Measurements from ENCODE around the gene NCKAP5.

Gene NCKAP5

DNA sequence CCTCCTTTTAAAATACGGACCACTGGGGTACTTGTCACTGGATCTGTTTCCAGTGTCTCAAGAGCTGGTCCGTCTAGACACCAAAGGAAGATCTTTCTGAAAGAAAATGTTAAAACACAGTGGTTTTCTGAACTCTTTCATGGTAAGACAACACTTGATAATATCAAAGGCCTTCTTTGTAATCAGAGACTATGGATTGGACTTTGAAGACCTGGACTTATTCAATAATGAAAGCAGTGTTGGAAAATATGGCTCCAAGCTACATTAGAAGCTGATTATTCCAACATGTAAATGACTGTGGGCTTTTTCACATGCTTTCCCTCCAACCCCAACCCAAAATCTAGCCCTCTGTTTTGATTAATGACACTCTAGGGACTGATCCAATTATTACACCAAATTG lies 568.8 kb downstream of the NCKAP5 start:
- no peak for DNase-seq (ENCODE audit: low read depth)

DNA sequence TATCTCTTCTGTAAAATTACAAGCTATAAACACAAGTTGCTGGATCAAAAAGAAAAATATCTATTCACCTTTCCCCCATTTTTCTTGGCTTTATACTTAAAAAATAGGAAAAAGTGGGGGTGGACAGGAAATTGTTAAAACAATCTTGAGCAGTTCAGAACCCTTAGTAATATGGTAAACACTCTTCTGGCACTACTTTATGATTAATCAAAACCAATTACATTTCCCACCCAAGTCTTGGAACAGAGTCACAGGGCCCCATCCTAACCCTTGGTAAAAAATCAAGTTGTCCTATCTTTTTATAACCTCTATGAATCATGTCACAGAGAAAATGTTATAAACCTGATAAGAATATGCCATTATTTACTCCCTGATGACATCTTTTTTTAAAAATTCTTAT lies 570.0 kb downstream of the NCKAP5 start:
- no peak for DNase-seq (ENCODE audit: low read depth)

DNA sequence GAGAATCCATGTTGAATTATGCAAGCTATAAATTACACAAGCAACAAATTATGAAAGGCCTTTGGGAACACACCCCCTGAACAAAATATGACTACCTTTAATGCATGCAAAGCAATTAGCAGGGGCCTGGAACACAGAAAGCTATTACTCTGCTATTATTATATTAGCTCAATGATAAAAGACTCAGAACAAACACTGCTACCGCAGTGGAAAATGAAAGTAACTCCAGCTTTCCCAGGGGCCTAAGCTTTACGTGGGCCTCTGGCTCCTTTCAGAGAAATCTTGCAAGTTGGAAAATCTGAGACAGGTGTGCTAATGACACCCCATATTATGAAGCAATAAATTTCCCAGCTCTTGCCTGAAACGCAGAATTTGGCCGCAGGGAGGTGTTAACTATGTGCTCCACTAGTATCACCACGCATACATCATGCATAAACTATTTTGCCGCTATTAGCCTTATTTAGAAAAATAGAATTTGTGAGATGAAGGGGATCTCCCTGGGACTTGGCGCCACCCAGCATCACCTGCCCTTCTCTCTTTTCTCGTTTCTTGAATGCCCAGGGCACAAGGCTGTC lies 576.7 kb downstream of the NCKAP5 start:
- DNase-seq (ENCODE audit: low read depth) = no peak

DNA sequence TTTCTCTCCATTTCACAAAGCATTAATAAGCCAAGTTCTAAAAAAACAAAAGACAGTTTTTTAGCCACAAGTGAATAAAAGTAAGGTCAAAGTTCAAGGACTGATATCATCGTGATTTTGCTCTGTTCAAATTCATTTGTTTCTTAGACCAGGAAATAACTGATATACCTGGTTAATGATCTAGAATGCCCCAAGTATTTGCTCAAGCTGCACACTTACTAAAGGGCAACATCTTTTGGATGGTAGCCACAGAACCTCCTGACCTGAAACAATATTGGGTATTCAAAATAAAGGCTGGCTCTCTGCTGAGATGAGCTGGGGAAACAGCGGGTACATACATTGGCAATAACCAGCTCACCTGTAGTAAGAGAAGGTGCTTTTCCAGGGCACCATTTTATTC lies 583.5 kb downstream of the NCKAP5 start:
- DNase-seq (ENCODE audit: low read depth) = no peak

DNA sequence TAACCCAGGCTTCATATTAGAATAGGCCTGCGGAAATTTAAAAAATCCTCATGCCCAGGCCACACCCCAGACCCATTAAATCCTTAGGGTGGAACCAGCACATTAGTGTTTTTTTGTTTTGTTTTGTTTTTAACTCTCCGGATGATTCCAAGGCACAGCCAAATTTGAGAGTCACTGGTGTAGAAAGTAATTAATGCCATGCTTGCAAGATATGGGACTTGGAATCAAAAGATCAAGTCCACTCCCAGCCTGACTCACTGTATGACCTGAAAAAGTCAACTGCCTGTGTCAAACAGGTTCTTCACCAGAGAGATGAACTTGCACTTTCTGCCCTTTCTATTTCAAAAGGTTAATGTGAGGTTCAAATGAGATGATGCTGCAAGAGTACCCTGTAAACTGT lies 588.0 kb downstream of the NCKAP5 start:
- DNase-seq (ENCODE audit: low read depth) = no peak

DNA sequence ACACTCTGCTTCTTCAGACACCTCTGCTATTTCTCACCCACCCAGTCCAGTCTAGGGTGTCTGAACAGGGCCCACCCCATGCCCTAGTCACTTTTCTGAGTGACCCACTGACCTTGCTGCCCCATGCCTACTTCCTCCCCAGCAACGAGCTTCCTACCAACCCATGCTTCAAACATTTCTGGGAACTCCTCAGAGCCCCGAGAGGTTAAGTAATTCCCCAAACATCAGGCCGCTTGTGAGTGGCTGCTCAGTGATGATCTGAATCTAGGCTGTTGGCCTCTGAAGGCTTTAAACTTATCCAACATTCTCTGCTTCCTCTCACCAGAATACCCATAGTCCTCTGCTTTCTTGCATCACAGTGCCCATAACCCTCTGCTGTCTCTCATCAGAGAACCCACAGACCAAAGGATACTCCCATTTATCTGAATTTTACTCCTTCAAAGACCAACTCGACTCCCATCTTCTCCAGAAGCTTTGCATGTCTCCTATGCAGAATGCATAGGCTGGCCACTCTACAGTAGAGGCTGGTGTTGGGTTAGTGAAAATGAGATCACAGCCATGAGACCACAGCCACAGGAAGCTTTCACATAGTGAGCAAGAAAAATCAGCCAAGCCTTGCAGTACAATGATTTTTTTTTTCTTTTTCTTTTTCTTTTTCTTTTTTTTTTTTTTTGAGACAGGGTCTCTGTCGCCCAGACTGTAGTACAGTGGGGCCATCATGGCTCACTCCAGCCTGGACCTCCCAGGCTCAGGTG lies 588.7 kb downstream of the NCKAP5 start:
- DNase-seq (ENCODE audit: low read depth) = no peak

DNA sequence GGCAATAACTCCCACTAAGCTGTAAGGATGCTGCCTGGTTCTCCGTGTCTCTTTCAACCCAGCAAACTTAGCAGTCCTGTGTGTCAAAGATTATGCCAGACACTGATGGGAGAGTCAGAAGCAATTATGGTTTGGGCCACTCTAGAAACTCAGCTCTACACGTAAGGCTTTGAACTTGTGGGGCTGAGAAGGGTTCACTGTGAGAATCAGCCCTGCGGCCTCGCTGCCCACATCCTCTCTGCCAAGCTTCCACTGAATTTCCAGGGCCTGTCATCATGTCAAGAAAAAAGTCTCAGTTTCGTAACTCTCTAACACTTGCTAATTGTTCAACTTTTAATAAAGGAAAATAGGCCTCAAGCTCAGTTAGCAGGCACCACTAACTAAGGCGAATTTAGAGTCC lies 589.4 kb downstream of the NCKAP5 start:
- DNase-seq (ENCODE audit: low read depth) = no peak

DNA sequence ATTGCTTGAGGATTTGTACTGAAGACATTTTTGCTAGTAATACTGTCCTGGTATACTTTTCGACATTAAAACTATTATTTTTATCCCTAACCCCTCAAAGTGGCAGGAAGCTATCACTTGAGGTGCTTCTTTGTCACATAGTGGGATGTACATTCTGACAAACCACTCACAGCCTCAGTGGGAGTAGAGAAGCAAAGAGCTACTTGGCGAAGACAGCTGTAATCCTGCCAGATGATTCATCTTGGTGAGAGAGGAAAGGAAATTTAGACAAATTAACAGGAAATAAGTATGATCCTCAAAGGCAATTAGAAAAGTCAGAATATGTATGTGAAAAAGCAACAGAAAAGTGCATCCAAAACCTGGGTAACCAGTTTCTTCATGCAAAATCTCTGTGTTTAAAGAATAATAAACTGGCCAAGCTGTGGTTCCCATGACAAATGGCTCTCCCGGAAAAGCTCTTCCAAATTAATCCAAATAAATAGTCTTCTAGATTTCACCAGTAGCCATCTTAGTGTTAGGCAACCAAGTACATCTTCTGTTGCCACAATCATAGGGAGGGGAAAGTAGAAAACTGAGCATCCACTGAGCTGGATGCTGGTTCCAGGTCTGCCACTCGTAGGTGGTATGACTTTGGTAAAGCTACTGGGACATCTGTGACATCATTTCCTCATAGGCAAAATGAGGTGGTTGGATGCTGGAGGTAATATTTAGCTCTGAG lies 590.3 kb downstream of the NCKAP5 start:
- DNase-seq (ENCODE audit: low read depth) = peak; percentile 72

DNA sequence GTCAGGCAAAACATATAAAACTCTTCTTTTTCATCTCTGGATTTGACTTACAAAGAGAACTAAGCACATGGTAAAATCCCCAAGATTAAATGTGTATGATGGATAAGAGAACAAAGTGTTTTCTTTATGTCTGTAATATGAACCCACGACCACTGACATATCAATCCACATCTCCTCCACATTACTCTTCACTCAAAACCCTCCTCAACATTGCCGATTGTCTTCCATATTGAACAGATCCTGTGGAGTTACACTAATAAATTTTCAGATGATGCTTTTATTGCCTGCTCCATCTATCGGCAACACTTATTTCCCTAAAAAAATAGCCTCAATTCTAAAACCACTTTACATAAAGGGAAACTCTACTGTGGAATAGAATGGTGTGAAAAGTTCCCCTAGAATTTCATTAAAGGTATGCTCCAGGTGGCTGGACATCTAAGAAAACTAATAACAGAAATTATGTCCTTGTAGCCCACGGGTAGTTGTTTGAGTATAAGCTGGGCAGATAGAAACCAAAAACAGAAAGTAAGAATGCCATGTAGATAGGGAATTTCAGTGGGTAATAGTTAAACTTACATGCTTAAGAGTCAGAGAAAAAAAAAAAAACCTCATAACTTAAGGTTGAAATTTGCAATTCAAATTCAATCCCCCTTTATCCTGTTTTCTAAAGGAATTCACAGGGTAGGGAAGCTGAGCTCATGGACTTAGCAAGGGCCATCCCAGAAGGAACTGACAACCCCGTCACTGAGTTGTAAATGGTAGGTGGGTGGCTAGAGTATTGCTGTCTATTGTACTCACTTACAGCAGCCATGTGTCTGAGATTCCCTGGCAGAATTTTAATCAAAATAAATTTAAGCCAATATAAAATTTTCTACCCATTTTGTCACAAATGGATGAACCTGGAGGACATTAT lies 592.8 kb downstream of the NCKAP5 start:
- no peak for DNase-seq (ENCODE audit: low read depth)

DNA sequence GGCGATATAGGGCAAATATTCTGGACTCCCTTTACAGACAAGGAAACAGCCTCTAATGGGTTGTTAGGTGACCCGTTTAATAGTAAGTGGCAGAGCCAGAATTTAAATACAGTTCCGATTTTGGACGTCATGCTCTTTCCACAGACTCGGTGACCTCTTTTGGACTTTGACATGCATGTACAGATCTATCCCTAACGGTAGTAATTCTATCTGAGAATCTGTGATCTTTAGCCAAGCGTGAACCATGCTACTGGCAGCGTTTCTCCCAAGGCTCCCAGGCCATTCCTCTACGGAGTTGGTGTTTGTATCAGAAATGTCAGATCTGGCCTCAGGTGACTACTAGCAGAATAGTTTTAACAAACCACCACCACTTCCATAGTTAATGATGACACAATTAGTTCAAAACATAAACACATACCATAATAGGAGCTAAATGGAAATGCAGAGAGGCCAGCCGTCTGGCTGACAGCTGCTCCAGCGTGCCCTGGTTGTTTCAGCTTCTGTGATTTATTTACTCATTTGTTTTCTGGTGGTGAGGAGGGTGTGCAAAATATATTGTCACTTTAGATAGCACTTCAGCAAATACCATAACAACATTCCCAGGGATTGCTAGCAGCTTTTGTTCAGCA lies 593.7 kb downstream of the NCKAP5 start:
- peak; percentile 55 for DNase-seq (ENCODE audit: low read depth)

DNA sequence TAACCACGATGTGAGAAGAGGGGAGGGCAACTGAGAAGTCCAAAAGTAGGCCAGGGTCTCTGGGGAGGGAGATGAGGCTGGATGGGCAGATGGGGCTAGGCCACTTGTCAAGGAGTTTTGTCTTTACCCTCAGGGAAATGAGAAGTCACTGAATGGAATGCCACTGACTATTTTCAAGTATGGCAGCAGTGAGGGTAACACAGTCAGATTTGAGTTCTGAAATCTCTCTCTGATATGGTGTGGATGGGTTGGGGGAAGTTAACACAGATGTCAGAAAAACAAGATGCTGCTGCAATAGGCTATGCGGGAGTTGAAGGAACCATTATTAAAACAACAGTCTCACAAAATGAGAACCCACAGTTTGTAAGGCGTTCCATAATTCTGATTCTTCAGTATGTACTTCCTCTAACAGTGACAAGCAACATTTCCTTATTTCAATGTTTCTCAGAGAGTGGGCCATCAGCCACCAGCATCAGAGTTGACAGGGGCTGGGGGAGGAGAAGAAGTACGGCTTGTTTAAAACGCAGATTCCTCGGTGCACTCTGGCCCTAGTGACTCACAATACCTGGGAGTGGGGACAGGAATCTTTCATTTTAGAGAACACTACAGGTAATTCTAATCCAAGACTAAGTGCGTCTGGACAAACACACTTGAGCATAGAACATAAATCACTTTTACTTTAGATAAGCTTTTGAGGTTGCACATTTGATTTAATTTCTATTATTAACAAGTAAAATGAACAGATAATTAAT lies 596.8 kb downstream of the NCKAP5 start:
- DNase-seq (ENCODE audit: low read depth) = no peak

DNA sequence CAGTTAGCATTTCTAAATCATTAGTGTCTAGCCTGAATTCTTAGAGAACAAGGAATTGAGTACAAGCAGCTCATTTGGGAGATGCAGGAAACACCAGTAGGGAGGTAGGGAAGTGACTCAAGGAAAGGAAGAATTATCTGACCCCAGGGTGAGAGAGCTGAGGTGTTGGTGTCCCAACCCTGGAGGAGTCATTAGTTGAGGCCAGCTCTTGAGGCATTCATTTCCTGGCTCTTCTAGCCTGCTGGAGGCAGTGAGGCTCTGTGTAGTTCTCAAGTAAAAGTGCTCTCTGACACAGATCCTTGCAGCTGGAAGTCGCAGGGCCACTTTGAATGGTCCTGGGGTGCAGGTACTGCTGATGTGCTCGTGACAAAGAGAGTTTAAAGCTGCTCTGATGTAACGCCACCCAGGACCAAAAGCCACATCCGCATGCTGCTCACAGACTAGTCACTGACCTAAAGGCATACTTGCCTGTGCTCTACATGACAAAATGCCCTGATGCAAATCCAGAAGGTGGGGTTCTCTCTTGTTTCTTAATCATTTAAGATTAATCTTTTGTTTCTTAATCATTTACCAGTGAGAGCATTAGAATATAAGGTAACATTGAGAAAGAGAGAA lies 598.8 kb downstream of the NCKAP5 start:
- peak; percentile 35 for DNase-seq (ENCODE audit: low read depth)

DNA sequence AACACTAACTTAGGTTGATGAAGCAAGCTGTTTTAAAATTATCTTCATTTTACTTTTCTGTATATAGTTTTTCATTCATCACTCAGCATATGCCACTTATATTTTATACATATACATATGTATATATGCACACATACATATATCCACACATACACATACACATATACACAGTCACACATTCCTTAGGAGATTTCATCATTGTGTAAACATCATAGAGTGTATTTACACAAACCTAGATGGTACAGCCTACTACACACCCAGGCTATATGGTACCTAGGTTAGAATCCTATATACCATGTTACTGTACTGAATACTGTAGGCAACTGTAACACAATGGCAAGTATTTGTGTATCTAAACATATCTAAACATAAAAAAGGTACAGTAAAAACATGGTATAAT lies 602.8 kb downstream of the NCKAP5 start:
- DNase-seq (ENCODE audit: low read depth) = no peak

DNA sequence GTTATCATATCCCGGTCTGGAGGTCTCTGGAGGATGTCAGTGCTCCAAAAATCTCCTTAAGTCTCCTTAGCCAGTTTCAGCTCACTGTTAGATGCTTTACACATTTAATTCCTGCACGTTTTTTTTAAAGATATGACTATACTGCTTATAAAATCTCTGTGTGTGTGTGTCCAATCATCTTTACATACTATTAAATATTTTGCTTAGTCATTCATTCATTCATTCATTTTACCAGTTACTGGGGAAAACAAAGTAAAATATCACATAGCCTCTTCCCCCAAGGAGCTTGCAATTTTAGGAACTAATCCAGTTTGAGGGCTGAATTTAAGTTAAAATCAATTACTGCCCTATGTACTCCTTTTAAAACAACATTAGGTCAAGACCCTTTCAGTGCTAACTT lies 605.1 kb downstream of the NCKAP5 start:
- DNase-seq (ENCODE audit: low read depth) = no peak

DNA sequence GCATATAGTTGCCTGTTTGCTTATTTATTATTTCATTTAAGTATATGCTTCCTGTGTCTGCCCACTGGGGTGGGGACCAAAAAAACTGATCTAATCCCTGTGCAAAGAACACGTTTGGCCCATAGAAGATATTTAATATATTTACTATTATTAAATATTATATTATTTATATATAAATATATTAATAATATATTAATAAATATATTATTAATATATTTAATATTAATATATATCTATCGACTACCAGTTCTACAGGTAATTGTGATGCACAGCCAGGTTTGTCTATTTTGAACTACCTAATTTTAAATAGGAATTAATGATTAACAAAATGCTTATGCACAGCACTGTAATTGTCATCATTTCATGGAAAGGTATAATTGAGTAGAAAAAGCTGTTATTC lies 609.4 kb downstream of the NCKAP5 start:
- no peak for DNase-seq (ENCODE audit: low read depth)

DNA sequence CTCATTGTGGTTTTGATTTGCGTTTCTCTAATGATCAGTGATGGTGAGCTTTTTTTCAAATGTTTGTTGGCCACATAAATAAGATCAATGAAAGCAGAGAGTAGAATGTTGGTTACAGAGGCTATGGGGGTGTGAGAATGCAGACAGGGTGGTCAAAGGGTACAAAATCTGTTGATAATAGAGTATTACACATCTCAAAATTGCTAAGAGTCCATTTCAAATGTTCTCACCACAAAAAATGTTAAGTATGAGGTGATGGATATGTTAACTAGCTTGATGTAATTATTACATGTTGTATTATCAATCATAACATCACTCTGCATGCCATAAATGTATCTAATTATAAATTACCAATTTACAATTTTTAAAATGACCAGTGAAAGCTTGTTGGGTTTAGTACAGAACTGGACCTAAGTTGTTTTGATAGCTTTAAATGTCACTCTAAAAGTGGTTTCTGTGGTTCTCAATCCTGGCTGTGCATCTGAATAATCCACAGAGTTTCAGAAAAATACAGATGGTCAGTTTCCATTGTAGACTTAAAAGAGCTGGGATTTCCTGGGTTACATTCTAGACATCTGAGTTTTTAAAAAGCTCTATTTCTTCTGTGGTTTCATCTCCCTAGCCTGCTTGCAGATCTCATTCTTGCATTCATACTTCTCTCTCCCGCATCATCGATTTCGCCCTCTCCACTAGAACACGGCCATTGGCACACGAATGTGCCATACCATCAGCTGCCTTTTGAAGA lies 612.2 kb downstream of the NCKAP5 start:
- DNase-seq (ENCODE audit: low read depth) = peak; percentile 9

DNA sequence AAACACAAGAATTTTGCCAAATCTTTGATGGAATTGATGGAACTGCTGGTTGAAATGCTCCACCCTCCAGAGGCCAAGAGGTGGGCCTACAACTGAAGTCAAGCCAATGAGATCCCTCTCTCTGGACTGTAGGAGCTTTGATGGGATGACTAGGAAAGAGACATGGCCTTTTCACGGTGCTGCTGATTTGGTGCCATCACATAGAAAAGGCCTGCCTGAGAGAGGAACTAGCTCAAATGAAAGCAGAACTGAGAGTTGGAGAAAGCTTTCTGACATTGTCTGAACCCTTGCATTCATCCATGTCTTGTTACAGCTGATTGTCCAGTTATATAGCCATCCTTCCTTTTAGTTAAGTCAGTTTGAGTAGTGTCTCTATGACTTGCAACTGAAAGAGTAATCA lies 614.5 kb downstream of the NCKAP5 start:
- DNase-seq (ENCODE audit: low read depth) = no peak

DNA sequence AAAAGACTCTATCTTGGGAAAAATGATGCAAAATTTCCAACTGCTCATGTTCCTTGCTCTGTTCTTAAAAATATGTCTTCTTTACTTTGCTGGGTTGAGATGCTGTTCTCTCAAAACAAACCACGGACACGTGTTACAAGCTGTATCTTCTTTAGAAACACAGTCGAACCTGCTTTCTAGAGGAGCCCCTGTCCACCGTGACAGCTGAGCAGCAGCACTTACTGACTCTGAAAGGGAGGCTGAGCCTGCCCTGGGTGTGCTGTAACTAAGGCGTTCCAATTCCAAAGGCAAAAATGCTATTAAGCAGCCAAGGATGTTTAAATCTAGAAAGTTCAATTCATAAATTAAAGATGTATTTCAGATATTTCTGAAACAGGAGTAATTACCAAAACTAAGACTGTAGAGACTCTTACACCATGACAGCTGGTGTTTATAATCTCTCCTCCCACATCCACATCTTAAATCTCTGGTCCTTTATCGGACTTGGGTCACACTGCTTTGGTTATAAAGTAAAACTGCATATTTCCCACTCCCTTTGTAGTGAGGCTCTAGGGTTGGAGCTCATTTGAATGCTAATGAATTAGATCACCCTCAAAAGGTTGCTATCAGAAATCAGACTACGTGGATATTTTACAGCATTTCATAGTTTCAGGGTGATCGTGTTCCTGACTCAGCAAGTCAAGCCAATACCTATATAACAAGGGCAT lies 617.1 kb downstream of the NCKAP5 start:
- DNase-seq (ENCODE audit: low read depth) = peak; percentile 15

DNA sequence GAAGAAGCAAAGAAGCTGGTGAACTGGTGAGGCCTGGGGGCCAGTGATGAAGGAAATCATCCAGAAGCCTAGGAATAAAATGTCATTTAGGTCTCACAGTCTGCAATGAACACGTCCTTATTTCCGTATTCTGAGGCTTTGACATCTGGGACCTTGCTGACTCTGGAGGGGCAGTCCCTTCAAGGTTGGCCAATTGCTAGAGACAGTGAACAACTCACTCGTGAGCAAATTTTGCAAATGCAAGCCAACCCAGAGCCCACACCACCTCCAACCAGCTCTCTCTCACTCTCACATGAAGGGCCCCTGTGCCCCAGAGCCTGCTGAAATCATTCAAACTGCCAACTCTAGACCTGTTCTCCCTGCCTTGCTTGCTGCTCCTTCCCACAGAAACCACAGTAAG lies 619.2 kb downstream of the NCKAP5 start:
- no peak for DNase-seq (ENCODE audit: low read depth)
